IMR-90 (cell line): ENCODE data around the gene ITFG1. TPM values are rescaled to one million over a fixed set of nuclear protein-coding genes. Genes with fewer than 3 reads are reported as not detected.

Experiments used
- ATAC-seq: fragments of 200-7000 bp; cut with Tn5 transposase; 2 replicates; pipeline ENCODE4 v1.9.1; 2020; ENCODE audit warnings: low read depth, mild to moderate bottlenecking, moderate library complexity
- BruUV-seq: library from RNA; stranded (reverse); fragments of 400-500 nt; replicated peaks from 2 replicates; lab custom pipeline; 2021; lab: Mats Ljungman, UMichigan
- CTCF ChIA-PET: fragments of 300-600 bp; formaldehyde crosslinking; extraction: SDS; loops from one replicate; lab custom pipeline; 2021; ENCODE audit warnings: antibody characterized with exemption; lab: Yijun Ruan, JAX
- POLR2A ChIA-PET: fragments of 300-600 bp; sonication (Branson Sonifier 250); formaldehyde crosslinking; loops from one replicate; lab custom pipeline; 2022; ENCODE audit warnings: antibody characterized with exemption; ENCODE audit not compliant: unreplicated experiment; lab: Charles Lee
- DNase-seq: peaks from one replicate; pipeline ENCODE4 v3.0.0; 2013
- H2AFZ ChIP-seq: replicated peaks from 2 replicates; pipeline ENCODE3; 2013; ENCODE audit warnings: low read length, mild to moderate bottlenecking; ENCODE audit not compliant: poor library complexity
- H2AK5ac ChIP-seq: 2 replicates; pipeline ENCODE4 v1.6.1; 2013; ENCODE audit warnings: low read depth, low read length, inconsistent platforms
- H2AK9ac ChIP-seq: replicated peaks from 2 replicates; pipeline ENCODE3; 2013; ENCODE audit warnings: mild to moderate bottlenecking, low read depth, low read length, moderate library complexity; ENCODE audit not compliant: poor library complexity
- H2BK120ac ChIP-seq: 2 replicates; pipeline ENCODE4 v1.6.1; 2013; ENCODE audit warnings: low read depth, low read length, inconsistent platforms
- H2BK15ac ChIP-seq: 3 replicates; pipeline ENCODE4 v1.6.1; 2013; ENCODE audit warnings: low read depth, low read length, inconsistent platforms
- H2BK20ac ChIP-seq: 2 replicates; pipeline ENCODE4 v1.6.1; 2013; ENCODE audit warnings: low read depth, mild to moderate bottlenecking, inconsistent platforms, low read length, moderate library complexity
- H2BK5ac ChIP-seq: 2 replicates; pipeline ENCODE4 v1.6.1; 2013; ENCODE audit warnings: mild to moderate bottlenecking, low read depth, low read length, inconsistent platforms; ENCODE audit not compliant: poor library complexity, severe bottlenecking
- H3K14ac ChIP-seq: replicated peaks from 2 replicates; pipeline ENCODE4 v1.6.1; 2013; ENCODE audit warnings: low read depth, low read length, inconsistent platforms
- H3K18ac ChIP-seq: 2 replicates; pipeline ENCODE4 v1.6.1; 2013; ENCODE audit warnings: low read depth, low read length, control low read depth
- H3K23ac ChIP-seq: 2 replicates; pipeline ENCODE4 v1.6.1; 2013; ENCODE audit warnings: low read depth, low read length, inconsistent platforms
- H3K27ac ChIP-seq: 2 replicates; pipeline ENCODE4 v1.5.1; 2013; ENCODE audit warnings: mild to moderate bottlenecking, control low read depth, low read length; ENCODE audit not compliant: insufficient read depth
- H3K27me3 ChIP-seq: 2 replicates; pipeline ENCODE4 v1.6.1; 2013; ENCODE audit warnings: low read length; ENCODE audit not compliant: control insufficient read depth, insufficient read depth
- H3K36me3 ChIP-seq: 2 replicates; pipeline ENCODE4 v1.6.1; 2013; ENCODE audit warnings: low read length, mixed read lengths; ENCODE audit not compliant: control insufficient read depth, insufficient read depth
- H3K4ac ChIP-seq: 2 replicates; pipeline ENCODE4 v1.6.1; 2013; ENCODE audit warnings: low read depth, low read length, inconsistent platforms
- H3K4me1 ChIP-seq: 2 replicates; pipeline ENCODE4 v1.6.1; 2013; ENCODE audit warnings: low read length, mixed read lengths; ENCODE audit not compliant: control insufficient read depth, insufficient read depth
- H3K4me2 ChIP-seq: 2 replicates; pipeline ENCODE4 v1.6.1; 2013; ENCODE audit warnings: low read depth, mild to moderate bottlenecking, control low read depth, low read length, moderate library complexity
- H3K4me3 ChIP-seq: 2 replicates; pipeline ENCODE4 v1.5.1; 2013; ENCODE audit warnings: low read depth, mild to moderate bottlenecking, control low read depth, low read length, moderate library complexity; ENCODE audit not compliant: insufficient read depth
- H3K56ac ChIP-seq: 2 replicates; pipeline ENCODE4 v1.6.1; 2013; ENCODE audit warnings: low read length, inconsistent platforms; ENCODE audit not compliant: insufficient read depth; ENCODE audit errors: extremely low read depth
- H3K79me1 ChIP-seq, 2 experiments: 2 replicates each; pipeline ENCODE4 v1.6.1; 2013; ENCODE audit warnings: low read length in 2 of 2, inconsistent platforms in 1 of 2, low read depth in 1 of 2
- H3K9ac ChIP-seq: 2 replicates; pipeline ENCODE4 v1.6.1; 2013; ENCODE audit warnings: low read depth, low read length, control low read depth
- H3K9me1 ChIP-seq: 2 replicates; pipeline ENCODE4 v1.6.1; 2013; ENCODE audit warnings: low read length, inconsistent platforms; ENCODE audit not compliant: insufficient read depth
- H3K9me3 ChIP-seq: 2 replicates; pipeline ENCODE4 v1.6.1; 2013; ENCODE audit warnings: low read length; ENCODE audit not compliant: control insufficient read depth, insufficient read depth
- H4K20me1 ChIP-seq: 2 replicates; pipeline ENCODE4 v1.6.1; 2013; ENCODE audit warnings: low read length, inconsistent platforms; ENCODE audit not compliant: insufficient read depth
- H4K5ac ChIP-seq: 2 replicates; pipeline ENCODE4 v1.6.1; 2013; ENCODE audit warnings: mild to moderate bottlenecking, low read depth, low read length, control low read depth
- H4K8ac ChIP-seq, 2 experiments: 2 replicates each; pipeline ENCODE4 v1.6.1; 2013; ENCODE audit warnings: low read depth in 2 of 2, low read length in 2 of 2, control low read depth in 1 of 2, inconsistent platforms in 1 of 2
- H4K91ac ChIP-seq: 2 replicates; pipeline ENCODE4 v1.6.1; 2013; ENCODE audit warnings: low read depth, low read length, inconsistent platforms; ENCODE audit not compliant: insufficient read depth
- BHLHE40 ChIP-seq: fragments of 150-350 bp; IDR thresholded peaks from 2 replicates; pipeline ENCODE4 v1.6.1; 2016; ENCODE audit warnings: mild to moderate bottlenecking, low read depth, low read length
- CEBPB ChIP-seq: IDR thresholded peaks from 2 replicates; pipeline ENCODE4 v1.6.1; 2012; ENCODE audit warnings: low read depth, low read length, improper control_type of control experiment
- CHD1 ChIP-seq: IDR thresholded peaks from 2 replicates; pipeline ENCODE4 v1.6.1; 2012; ENCODE audit warnings: low read depth, low read length, improper control_type of control experiment
- ELK1 ChIP-seq: fragments of 150-350 bp; IDR thresholded peaks from 2 replicates; pipeline ENCODE4 v1.6.1; 2016; ENCODE audit warnings: low read depth, mild to moderate bottlenecking, low read length, moderate library complexity, borderline replicate concordance
- FOS ChIP-seq: fragments of 150-350 bp; IDR thresholded peaks from 2 replicates; pipeline ENCODE4 v1.6.1; 2016; ENCODE audit warnings: low read depth, low read length
- MAFK ChIP-seq: IDR thresholded peaks from 2 replicates; pipeline ENCODE4 v1.6.1; 2012; ENCODE audit warnings: low read depth, low read length, improper control_type of control experiment
- RCOR1 ChIP-seq: IDR thresholded peaks from 2 replicates; pipeline ENCODE4 v1.6.1; 2012; ENCODE audit warnings: mild to moderate bottlenecking, low read length, improper control_type of control experiment; ENCODE audit not compliant: insufficient replicate concordance
- RFX5 ChIP-seq: IDR thresholded peaks from 2 replicates; pipeline ENCODE4 v1.8.0; 2012; ENCODE audit warnings: low read depth, mild to moderate bottlenecking, low read length, moderate library complexity
- SMC3 ChIP-seq: fragments of 150-350 bp; IDR thresholded peaks from 2 replicates; pipeline ENCODE4 v1.6.1; 2016; ENCODE audit warnings: low read depth, mild to moderate bottlenecking, antibody characterized with exemption, low read length, moderate library complexity
- WGBS, 2 experiments: methylation state at CpG; one replicate each; pipeline versions ENCODE4 v1.1.5 to v1.1.7; 2013; ENCODE audit warnings: missing lambda C conversion rate in 2 of 2; ENCODE audit not compliant: insufficient read length in 1 of 2; ENCODE audit errors: extremely low coverage in 2 of 2; 5-methylcytosine and 5-hydroxymethylcytosine counted together
- dilution Hi-C: fragments of 300-500 bp; cut with HindIII; formaldehyde crosslinking; loops from one replicate; pipeline ENCODE4 v1.14.3; 2018; ENCODE audit warnings: low sequenced_read_pairs; ENCODE audit not compliant: unreplicated experiment
- in situ Hi-C: fragments of 300-500 bp; cut with MboI; formaldehyde crosslinking; loops from 3 replicates; pipeline ENCODE4 v1.14.3; 2019; ENCODE audit warnings: low sequenced_read_pairs, inconsistent platforms, mixed read lengths
- intact Hi-C: fragments of 100-400 bp; cut with micrococcal nuclease; formaldehyde crosslinking; loops from 2 replicates; pipeline ENCODE4 v1.10.0; 2022
- polyA plus RNA-seq, 3 experiments: library from polyadenylated mRNA; depleted of rRNA; stranded (reverse); fragments of >200 nt; gene quantifications; 2 replicates each; pipeline ENCODE4 v1.2.3, GENCODE V29; 2012; ENCODE audit warnings: low replicate concordance in 1 of 3
- total RNA-seq: library from RNA; depleted of rRNA; stranded (reverse); fragments of >200 nt; gene quantifications from 2 replicates; pipeline ENCODE4 v1.2.3, GENCODE V29; 2012
- TF ChIP-seq, protein P1 (sequence below): conservative IDR thresholded peaks from 2 replicates; pipeline ENCODE4 v1.5.1; 2012; ENCODE audit warnings: mild to moderate bottlenecking, low read depth, low read length, improper control_type of control experiment

The ITFG1 gene
- total and polyA plus RNA-seq, 2 of the 4 experiments (the other 2 are of a cell fraction): 54.3 to 60.4 TPM

- CTCF ChIA-PET: interaction anchor here (0.6 kb wide), 1 partner anchor 106 kb away, joined by 3 read pairs; no protein-coding TSS in a partner anchor
- POLR2A ChIA-PET: no interaction called here
- WGBS, 2 experiments: no CpG with 5 or more reads among the region's 2 CpGs
- in situ Hi-C loops: no loop called here
- no peaks in the 10 kb centered on the region for H4K20me1 ChIP-seq
- no peak overlapping the region for H3K14ac ChIP-seq
- H3K9me1 ChIP-seq: no peaks in the 10 kb centered on the region
- dilution Hi-C loops: no loop called here
- no peak overlapping the region for H2BK5ac ChIP-seq
- 0 out of 2 replicates have a peak, but pooled peaks cover 2% of the 10 kb centered on the region for H3K36me3 ChIP-seq
- no peak overlapping the region for H2AFZ ChIP-seq
- no peak overlapping the region for H3K18ac ChIP-seq
- BruUV-seq: no TSS peak
- H2AK5ac ChIP-seq: no peak overlapping the region
- H2BK15ac ChIP-seq: no peak overlapping the region
- H2BK120ac ChIP-seq: no peak overlapping the region
- H3K79me1 ChIP-seq: no peaks in the 10 kb centered on the region
- no peaks in the 10 kb centered on the region for H3K27me3 ChIP-seq
- no peak overlapping the region for H4K5ac ChIP-seq
- no peak overlapping the region for H3K27ac ChIP-seq
- H4K91ac ChIP-seq: no peak overlapping the region
- H3K23ac ChIP-seq: no peak overlapping the region
- H3K9me3 ChIP-seq: no peaks in the 10 kb centered on the region
- H3K9ac ChIP-seq: no peak overlapping the region
- H3K4me2 ChIP-seq: no peak overlapping the region
- H3K4me3 ChIP-seq: no peak overlapping the region
- H4K8ac ChIP-seq: no peak overlapping the region
- no peaks in the 10 kb centered on the region; the same call in 1 of the 2 replicates for H3K4me1 ChIP-seq
- no peak overlapping the region for H2BK20ac ChIP-seq
- H3K4ac ChIP-seq: no peak overlapping the region
- DNase-seq (no peak), ATAC-seq (no peak)
- no peak for TF ChIP-seq SMC3
- no peak for TF ChIP-seq MAFK
- no peak for TF ChIP-seq BHLHE40
- TF ChIP-seq RCOR1: no peak
- no peak for TF ChIP-seq FOS
- TF ChIP-seq ELK1: no peak
- TF ChIP-seq RFX5: no peak
- no peak for TF ChIP-seq CEBPB
- TF ChIP-seq CHD1: no peak
- TF ChIP-seq, protein P1, sequence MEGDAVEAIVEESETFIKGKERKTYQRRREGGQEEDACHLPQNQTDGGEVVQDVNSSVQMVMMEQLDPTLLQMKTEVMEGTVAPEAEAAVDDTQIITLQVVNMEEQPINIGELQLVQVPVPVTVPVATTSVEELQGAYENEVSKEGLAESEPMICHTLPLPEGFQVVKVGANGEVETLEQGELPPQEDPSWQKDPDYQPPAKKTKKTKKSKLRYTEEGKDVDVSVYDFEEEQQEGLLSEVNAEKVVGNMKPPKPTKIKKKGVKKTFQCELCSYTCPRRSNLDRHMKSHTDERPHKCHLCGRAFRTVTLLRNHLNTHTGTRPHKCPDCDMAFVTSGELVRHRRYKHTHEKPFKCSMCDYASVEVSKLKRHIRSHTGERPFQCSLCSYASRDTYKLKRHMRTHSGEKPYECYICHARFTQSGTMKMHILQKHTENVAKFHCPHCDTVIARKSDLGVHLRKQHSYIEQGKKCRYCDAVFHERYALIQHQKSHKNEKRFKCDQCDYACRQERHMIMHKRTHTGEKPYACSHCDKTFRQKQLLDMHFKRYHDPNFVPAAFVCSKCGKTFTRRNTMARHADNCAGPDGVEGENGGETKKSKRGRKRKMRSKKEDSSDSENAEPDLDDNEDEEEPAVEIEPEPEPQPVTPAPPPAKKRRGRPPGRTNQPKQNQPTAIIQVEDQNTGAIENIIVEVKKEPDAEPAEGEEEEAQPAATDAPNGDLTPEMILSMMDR: no peak
- no peak overlapping the region for H3K56ac ChIP-seq
- no peak overlapping the region for H2AK9ac ChIP-seq
- intact Hi-C loops: no loop called here
These were observed 209.9 kb downstream of the ITFG1 start for GRCh38 chr16:47250983-47251382.
